OCI-LY7 (cell line): Measurements from ENCODE around the gene ZNF333. TPM values are rescaled to one million over a fixed set of nuclear protein-coding genes. Genes with fewer than 3 reads are reported as not detected.

ENCODE experiments used
- BruUV-seq: library from RNA; stranded (reverse); fragments of 400-500 nt; replicated peaks from 2 replicates; lab custom pipeline; 2021; lab: Mats Ljungman, UMichigan
- CTCF ChIA-PET: fragments of 300-600 bp; sonication (Branson Sonifier 250); formaldehyde crosslinking; loops from one replicate; lab custom pipeline; 2022; ENCODE audit warnings: antibody characterized with exemption; ENCODE audit not compliant: unreplicated experiment; lab: Charles Lee
- POLR2A ChIA-PET: fragments of 300-600 bp; sonication (Branson Sonifier 250); formaldehyde crosslinking; loops from one replicate; lab custom pipeline; 2022; ENCODE audit warnings: antibody characterized with exemption; lab: Charles Lee
- DNase-seq: peaks from one replicate; pipeline ENCODE4 v3.0.0-alpha.2; 2015; ENCODE audit warnings: low spot score
- H2AFZ ChIP-seq: fragments of 200-600 bp; sonication (generic), shearing (Covaris generic); 2 replicates; pipeline ENCODE4 v1.6.1; 2014; ENCODE audit warnings: mild to moderate bottlenecking, antibody characterized with exemption, low read length, moderate library complexity
- H3K27ac ChIP-seq: fragments of 200-600 bp; sonication (generic); 2 replicates; pipeline ENCODE4 v1.5.1; 2014; ENCODE audit warnings: mixed run types, low read depth, mild to moderate bottlenecking, moderate library complexity, low read length, inconsistent platforms; ENCODE audit not compliant: poor library complexity, severe bottlenecking
- H3K36me3 ChIP-seq: fragments of 200-600 bp; sonication (generic); 2 replicates; pipeline ENCODE4 v1.6.1; 2014; ENCODE audit warnings: mild to moderate bottlenecking, antibody characterized with exemption, low read length, moderate library complexity, mixed read lengths; ENCODE audit not compliant: insufficient read depth
- H3K4me1 ChIP-seq: fragments of 200-600 bp; sonication (generic); 2 replicates; pipeline ENCODE4 v1.5.1; 2014; ENCODE audit warnings: mild to moderate bottlenecking, low read length; ENCODE audit not compliant: insufficient read depth, poor library complexity, severe bottlenecking
- H3K4me2 ChIP-seq: fragments of 200-600 bp; sonication (generic); 2 replicates; pipeline ENCODE4 v1.6.1; 2014; ENCODE audit warnings: mild to moderate bottlenecking, low read length
- H3K4me3 ChIP-seq: fragments of 200-600 bp; sonication (generic); 2 replicates; pipeline ENCODE4 v1.5.1; 2014; ENCODE audit warnings: mild to moderate bottlenecking, low read depth, low read length; ENCODE audit not compliant: poor library complexity, severe bottlenecking
- H3K79me2 ChIP-seq: fragments of 200-600 bp; sonication (generic); 2 replicates; pipeline ENCODE4 v1.6.1; 2016; ENCODE audit warnings: low read depth, mild to moderate bottlenecking, low read length, moderate library complexity, mixed read lengths; ENCODE audit not compliant: insufficient read depth
- H3K9me2 ChIP-seq: fragments of 200-600 bp; sonication (generic); 2 replicates; pipeline ENCODE4 v1.6.1; 2016; ENCODE audit warnings: mild to moderate bottlenecking, low read length, mixed read lengths; ENCODE audit not compliant: insufficient read depth
- H3K9me3 ChIP-seq: fragments of 200-600 bp; sonication (generic); 2 replicates; pipeline ENCODE4 v1.6.1; 2014; ENCODE audit warnings: mild to moderate bottlenecking, mixed run types, low read length, mixed read lengths
- H4K20me1 ChIP-seq: fragments of 200-600 bp; sonication (generic); 2 replicates; pipeline ENCODE4 v1.6.1; 2014; ENCODE audit warnings: mild to moderate bottlenecking, antibody characterized with exemption, low read length, moderate library complexity, mixed read lengths; ENCODE audit not compliant: insufficient read depth
- EZH2phosphoT487 ChIP-seq: fragments of 200-600 bp; sonication (generic); IDR thresholded peaks from 2 replicates; pipeline ENCODE4 v1.6.1; 2018; ENCODE audit warnings: low read depth, borderline replicate concordance, mild to moderate bottlenecking, mixed run types, antibody characterized with exemption, low read length, moderate library complexity, mixed read lengths
- intact Hi-C: fragments of 100-400 bp; cut with micrococcal nuclease; formaldehyde crosslinking; loops from one replicate; pipeline ENCODE4 v1.10.0; 2022; ENCODE audit not compliant: unreplicated experiment
- total RNA-seq, 2 experiments: library from RNA; depleted of rRNA in 1 of 2; stranded (reverse); fragments of >200 nt in 1 of 2; shearing (Covaris generic) in 1 of 2; gene quantifications; 2 replicates each; pipeline ENCODE4 v1.2.3, GENCODE V29; 2014 to 2022
- TF ChIP-seq, protein P1 (sequence below): fragments of 200-600 bp; sonication (generic); conservative IDR thresholded peaks from 2 replicates; pipeline ENCODE4 v1.5.1; 2014; ENCODE audit warnings: mild to moderate bottlenecking, antibody characterized with exemption, low read length, moderate library complexity, mixed read lengths

ZNF333 gene
- total RNA-seq, 2 experiments from 2014 or later: 25.0 to 26.1 TPM

DNA sequence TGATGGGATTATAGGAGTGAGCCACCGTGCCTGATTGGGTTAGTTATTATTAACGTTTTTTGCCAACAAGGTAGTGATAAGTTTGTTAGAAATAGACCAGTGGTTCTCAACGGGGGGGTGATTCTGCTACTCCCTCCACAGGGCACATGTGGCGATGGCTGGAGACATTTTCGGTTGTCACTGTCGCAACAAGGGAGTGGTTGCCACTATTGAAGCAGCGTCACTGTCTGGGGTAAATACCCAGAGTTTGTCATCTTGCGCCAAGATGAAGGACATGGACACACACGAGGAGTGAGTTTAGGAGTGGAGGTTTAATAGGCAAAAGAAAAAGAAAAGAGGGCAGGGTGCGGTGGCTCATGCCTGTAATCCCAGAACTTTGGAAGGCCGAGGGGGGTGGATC is 34.1 kb upstream of the ZNF333 start:
- Histone ChIP-seq H4K20me1 (no peaks in the 10 kb centered on the region), H3K9me3 (no peaks in the 10 kb centered on the region), H3K79me2 (no peaks in the 10 kb centered on the region), H3K4me1 (no peaks in the 10 kb centered on the region), H3K4me3 (no peak overlapping the region), H3K9me2 (no peaks in the 10 kb centered on the region), H3K36me3 (no peaks in the 10 kb centered on the region), H3K4me2 (no peak overlapping the region), H3K27ac (no peak overlapping the region), H2AFZ (no peak overlapping the region)
- BruUV-seq: no TSS peak
- DNase-seq: no peak
- TF ChIP-seq EZH2phosphoT487: no peak
- TF ChIP-seq, protein P1, sequence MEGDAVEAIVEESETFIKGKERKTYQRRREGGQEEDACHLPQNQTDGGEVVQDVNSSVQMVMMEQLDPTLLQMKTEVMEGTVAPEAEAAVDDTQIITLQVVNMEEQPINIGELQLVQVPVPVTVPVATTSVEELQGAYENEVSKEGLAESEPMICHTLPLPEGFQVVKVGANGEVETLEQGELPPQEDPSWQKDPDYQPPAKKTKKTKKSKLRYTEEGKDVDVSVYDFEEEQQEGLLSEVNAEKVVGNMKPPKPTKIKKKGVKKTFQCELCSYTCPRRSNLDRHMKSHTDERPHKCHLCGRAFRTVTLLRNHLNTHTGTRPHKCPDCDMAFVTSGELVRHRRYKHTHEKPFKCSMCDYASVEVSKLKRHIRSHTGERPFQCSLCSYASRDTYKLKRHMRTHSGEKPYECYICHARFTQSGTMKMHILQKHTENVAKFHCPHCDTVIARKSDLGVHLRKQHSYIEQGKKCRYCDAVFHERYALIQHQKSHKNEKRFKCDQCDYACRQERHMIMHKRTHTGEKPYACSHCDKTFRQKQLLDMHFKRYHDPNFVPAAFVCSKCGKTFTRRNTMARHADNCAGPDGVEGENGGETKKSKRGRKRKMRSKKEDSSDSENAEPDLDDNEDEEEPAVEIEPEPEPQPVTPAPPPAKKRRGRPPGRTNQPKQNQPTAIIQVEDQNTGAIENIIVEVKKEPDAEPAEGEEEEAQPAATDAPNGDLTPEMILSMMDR: no peak
- intact Hi-C loops: no loop called here
- ChIA-PET CTCF (no interaction called here), POLR2A (interaction anchor here (0.9 kb wide), 1 partner anchor 23 kb away, joined by 3 read pairs; no protein-coding TSS in a partner anchor)

DNA sequence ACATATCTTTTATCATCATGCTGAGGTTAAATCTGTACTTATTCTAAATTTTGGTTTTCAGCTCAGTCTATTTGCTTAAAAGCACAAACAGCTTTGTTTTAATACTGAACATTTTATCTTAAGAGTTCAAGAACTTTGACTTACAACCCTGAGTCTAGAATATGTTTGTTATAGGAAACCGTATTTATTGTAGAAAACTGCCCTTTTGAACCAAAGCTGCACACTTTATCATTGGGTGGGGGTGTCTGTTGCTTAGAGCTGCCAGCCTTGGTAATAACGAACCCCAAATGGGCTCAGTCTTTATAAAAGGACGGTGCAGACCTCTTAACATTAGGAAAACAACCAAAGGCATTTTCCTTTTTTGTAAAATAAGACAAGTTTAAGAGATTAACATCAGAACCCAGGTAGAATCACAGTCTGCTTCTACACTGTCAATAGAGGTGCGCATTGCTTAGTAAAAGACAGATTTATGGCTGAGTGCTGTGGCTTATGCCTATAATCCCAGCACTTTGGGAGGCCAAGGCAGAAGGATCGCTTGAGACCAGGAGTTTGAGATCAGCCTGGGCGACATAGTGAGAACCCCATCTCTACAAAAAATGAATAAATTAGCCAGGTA is 29.9 kb upstream of the ZNF333 start:
- Histone ChIP-seq H3K4me1 (no peaks in the 10 kb centered on the region), H4K20me1 (no peaks in the 10 kb centered on the region), H3K36me3 (no peaks in the 10 kb centered on the region), H3K9me2 (no peaks in the 10 kb centered on the region), H3K4me2 (no peak overlapping the region), H2AFZ (no peak overlapping the region), H3K27ac (no peak overlapping the region), H3K4me3 (no peak overlapping the region), H3K9me3 (no peaks in the 10 kb centered on the region), H3K79me2 (no peaks in the 10 kb centered on the region)
- DNase-seq: no peak
- BruUV-seq: no TSS peak
- TF ChIP-seq, protein P1: no peak
- no peak for TF ChIP-seq EZH2phosphoT487
- intact Hi-C loops: no loop called here
- ChIA-PET CTCF (no interaction called here), POLR2A (no interaction called here)

DNA sequence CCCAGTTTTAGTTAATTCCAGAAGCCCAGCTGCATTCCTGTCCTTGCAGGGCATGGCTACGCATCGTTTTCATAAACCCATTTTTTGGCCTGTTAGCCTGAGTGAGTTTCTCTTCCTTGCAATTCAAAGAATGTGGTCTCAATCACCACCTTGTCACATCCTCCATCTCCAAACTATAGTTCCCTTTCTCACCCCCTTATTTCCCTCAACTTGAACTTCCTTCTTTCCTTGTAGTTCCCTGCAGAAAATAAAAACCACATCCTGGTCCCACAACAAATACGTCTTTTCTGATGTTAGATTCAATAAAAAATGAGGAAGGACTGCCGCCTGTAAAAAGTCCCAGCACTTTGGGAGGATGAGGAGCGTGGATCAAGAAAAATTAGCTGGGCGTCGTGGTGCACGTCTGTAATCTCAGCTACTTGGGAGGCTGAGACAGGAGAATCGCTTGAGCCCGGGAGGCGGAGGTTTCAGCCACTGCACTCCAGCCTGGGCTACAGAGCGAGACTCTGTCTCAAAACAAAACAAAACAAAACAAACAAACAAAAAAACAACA is 28.4 kb upstream of the ZNF333 start:
- Histone ChIP-seq H3K36me3 (no peaks in the 10 kb centered on the region), H3K4me3 (no peak overlapping the region), H3K27ac (no peak overlapping the region), H3K4me1 (no peaks in the 10 kb centered on the region), H3K9me2 (no peaks in the 10 kb centered on the region), H3K4me2 (no peak overlapping the region), H4K20me1 (no peaks in the 10 kb centered on the region), H2AFZ (no peak overlapping the region), H3K9me3 (no peaks in the 10 kb centered on the region), H3K79me2 (no peaks in the 10 kb centered on the region)
- BruUV-seq: no TSS peak
- ChIA-PET POLR2A (no interaction called here), CTCF (no interaction called here)
- DNase-seq: no peak
- TF ChIP-seq EZH2phosphoT487: no peak
- TF ChIP-seq, protein P1: no peak
- intact Hi-C loops: no loop called here
